NAMALWA (cell line): Measurements from ENCODE around the gene ZNF700.
"Not testable (repeated sequence)": the region's sequence is repeated elsewhere in the genome, so short reads cannot be mapped to it uniquely, and the experiment has no call there.

Source experiments
- DNase-seq: peaks from one replicate; pipeline ENCODE4 v3.0.0-alpha.2; 2015; ENCODE audit warnings: low spot score

ZNF700 gene

DNA sequence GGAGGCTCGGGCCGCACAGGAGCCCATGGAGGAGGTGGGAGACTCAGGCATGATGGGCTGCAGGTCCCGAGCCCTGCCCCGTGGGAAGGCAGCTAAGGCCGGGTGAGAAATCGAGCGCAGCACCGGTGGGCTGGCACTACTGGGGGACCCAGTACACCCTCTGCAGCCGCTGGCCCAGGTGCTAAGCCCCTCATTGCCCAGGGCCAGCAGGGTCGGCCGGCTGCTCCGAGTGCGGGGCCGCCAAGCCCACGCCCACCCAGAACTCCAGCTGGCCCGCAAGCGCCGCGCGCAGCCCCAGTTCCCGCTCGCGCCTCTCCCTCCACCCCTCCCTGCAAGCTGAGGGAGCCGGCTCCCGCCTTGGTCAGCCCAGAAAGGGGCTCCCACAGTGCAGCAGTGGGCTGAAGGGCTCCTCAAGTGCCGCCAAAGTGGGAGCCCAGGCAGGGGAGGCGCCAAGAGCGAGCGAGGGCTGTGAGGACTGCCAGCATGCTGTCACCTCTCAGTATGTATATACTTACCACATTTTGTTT, 16.5 kb downstream of the ZNF700 start:
- DNase-seq: not testable (repeated sequence)

GRCh38 chr19:11942008-11942842, 17.3 kb downstream of the ZNF700 start:
- DNase-seq: no peak

DNA sequence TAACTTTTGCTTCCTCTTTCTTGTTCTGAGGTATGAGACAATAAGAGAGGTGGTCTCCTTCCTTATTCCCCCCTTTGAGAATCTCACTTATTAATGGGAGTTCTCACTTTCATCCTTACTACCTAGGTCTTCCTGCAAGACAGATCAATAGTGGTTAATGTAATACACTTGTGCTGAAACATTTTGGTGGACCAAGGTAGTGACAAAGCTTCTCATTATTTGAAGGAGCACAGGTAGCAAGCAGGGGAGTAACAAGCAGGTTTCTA, 17.9 kb downstream of the ZNF700 start:
- DNase-seq: no peak

DNA sequence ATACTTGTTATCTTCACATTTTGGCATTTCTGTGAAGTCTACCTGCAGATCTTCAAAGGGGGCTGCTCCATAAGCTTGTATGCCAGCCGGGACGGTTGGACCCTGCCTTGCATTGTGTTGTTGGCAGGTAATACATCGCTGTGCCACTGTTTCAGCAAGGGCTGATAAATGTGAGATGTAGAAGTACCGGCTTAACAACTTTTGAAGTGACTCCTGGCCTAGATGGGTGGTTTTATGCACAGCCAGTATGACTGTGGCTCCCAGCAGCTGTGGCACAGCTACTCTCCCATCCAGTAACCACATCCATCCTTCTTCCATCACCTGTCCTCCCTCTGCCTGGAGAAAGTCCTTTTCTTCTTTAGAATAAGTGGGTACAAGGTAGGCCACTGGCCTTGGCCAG, 19.7 kb downstream of the ZNF700 start:
- no peak for DNase-seq

DNA sequence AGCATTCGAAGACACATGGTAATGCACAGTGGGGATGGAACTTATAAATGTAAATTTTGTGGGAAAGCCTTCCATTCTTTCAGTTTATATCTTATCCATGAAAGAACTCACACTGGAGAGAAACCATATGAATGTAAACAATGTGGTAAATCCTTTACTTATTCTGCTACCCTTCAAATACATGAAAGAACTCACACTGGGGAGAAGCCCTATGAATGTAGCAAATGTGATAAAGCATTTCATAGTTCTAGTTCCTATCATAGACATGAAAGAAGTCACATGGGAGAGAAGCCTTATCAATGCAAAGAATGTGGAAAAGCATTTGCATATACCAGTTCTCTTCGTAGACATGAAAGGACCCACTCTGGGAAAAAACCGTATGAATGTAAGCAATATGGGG, 23.7 kb downstream of the ZNF700 start:
- peak; percentile 14 for DNase-seq

GRCh38 chr19:11949201-11949600, 24.3 kb downstream of the ZNF700 start:
- DNase-seq: peak; percentile 16

GRCh38 chr19:11949614-11950080, 24.7 kb downstream of the ZNF700 start:
- not testable (repeated sequence) for DNase-seq

DNA sequence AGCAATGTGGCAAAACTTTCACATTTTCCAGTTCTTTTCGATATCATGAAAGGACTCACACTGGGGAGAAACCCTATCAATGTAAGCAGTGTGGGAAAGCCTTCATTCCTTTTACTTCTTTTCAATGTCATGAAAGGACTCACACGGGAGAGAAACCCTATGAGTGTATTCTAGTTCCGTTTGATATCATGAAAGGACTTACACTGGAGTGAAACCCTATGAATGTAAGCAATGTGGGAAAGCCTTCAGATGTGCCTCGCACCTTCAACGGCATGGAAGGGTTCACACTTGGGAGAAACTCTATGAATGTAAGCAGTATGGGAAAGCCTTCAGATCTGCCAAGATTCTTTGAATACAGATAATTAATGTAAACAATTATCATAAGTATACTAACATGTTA, 25.4 kb downstream of the ZNF700 start:
- DNase-seq: no peak

GRCh38 chr19:11963566-11964355, 38.9 kb downstream of the ZNF700 start:
- peak; percentile 83 for DNase-seq

- no peak for DNase-seq
Observed at GRCh38 chr19:11964496-11964857, 39.6 kb downstream of the ZNF700 start.

DNA sequence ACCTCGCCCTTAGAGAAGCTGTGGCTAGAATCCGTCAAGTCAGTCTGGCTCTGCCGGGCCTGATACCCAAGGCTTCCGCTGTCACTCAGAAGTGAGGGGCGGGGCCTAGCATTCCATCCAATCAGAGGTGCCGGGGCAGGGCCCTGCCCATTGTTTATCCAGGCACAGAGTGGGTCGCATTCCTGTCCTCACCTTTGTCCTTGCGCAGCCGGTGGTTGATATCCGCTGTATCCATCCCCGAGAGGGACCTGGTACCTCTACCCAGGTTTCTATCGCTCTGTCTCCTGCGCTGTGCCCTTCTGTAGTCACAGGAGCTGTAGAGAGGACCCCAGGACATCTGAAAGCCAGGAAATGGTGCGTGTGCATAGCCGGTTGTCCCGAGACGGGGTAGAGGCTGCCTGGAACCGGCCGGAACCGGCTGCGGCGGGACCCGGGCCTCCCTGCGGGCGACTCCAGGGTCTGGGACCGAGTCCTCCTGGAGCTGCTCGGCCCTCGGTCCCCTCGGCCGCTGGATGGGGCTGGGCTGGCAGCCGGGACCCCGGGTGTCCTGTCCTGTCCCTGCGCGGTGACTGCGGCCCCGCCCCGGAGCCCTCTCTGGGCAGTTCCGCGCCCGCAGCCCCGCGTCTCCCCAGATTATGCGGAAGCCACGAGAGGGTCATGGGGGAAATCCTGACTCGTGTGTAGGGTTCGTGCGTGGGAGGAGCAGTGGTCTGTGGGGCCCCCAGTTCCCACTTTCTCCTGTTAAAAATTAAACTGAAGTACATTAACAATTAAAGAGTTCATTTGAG, 40.1 kb downstream of the ZNF700 start, which contains the start of gene ZNF763:
Gene ZNF763, plus strand, starts transcription at position 183 of the 788 bp plus-strand sequence. Its CDS starts 169 bp downstream, at position 352.
- DNase-seq: peak; percentile 95

DNA sequence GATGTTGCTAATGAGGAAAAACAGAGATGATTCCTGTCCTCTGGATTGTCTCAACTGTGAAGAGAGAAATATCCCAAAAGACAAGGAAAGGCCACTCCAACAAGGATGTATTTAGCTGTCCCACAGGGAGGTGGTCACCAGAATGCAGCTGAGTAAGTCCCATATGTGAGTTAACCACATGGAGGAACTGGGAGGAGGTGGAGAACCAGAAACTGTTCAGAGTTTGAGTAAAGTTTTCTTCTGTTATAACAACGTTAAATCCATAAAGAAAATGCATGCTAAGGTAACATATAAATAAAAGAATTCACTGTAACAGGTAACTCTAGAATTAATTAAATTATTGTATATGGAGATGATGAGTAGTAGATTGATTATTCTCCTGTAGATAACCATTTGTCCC, 45.3 kb downstream of the ZNF700 start:
- DNase-seq: no peak

- no peak for DNase-seq
Observed at GRCh38 chr19:11971041-11971440, 46.1 kb downstream of the ZNF700 start.

GRCh38 chr19:11973019-11973810, 48.3 kb downstream of the ZNF700 start:
- no peak for DNase-seq

DNA sequence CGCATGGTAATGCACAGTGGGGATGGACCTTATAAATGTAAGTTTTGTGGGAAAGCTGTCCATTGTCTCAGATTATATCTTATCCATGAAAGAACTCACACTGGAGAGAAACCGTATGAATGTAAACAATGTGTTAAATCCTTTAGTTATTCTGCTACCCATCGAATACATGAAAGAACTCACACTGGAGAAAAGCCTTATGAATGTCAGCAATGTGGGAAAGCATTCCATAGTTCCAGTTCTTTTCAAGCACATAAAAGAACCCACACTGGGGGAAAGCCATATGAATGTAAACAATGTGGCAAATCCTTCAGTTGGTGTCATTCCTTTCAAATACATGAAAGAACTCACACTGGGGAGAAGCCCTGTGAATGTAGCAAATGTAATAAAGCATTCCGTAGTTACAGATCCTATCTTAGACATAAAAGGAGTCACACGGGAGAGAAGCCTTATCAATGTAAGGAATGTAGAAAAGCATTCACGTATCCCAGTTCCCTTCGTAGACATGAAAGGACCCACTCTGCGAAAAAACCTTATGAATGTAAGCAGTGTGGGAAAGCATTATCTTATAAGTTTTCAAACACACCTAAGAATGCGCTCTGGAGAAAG, 53.7 kb downstream of the ZNF700 start:
- DNase-seq: no peak

- no peak for DNase-seq
Observed at GRCh38 chr19:11979527-11979926, 54.6 kb downstream of the ZNF700 start.

GRCh38 chr19:11982526-11982925, 57.6 kb downstream of the ZNF700 start:
- DNase-seq: no peak

GRCh38 chr19:11984986-11985385, 60.1 kb downstream of the ZNF700 start:
- DNase-seq: peak; percentile 73

DNA sequence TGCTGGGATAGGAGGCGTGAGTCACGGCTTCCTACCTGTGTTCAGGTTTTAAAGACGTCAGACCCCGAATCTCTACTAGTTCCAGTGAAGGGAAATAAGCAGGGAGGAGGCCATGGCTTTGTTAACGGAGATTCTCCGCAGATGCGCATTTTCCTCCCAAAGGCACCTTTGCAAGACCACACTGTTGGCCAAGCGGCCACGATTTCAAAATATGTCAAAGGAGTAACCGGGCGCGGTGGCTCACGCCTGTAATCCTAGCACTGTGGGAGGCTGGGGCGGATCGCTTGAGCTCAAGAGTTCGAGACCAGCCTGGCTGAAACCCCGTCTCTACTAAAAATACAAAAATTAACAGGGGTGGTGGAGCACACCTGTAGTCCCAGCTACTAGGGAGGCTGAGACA, 61.8 kb downstream of the ZNF700 start:
- no peak for DNase-seq

DNA sequence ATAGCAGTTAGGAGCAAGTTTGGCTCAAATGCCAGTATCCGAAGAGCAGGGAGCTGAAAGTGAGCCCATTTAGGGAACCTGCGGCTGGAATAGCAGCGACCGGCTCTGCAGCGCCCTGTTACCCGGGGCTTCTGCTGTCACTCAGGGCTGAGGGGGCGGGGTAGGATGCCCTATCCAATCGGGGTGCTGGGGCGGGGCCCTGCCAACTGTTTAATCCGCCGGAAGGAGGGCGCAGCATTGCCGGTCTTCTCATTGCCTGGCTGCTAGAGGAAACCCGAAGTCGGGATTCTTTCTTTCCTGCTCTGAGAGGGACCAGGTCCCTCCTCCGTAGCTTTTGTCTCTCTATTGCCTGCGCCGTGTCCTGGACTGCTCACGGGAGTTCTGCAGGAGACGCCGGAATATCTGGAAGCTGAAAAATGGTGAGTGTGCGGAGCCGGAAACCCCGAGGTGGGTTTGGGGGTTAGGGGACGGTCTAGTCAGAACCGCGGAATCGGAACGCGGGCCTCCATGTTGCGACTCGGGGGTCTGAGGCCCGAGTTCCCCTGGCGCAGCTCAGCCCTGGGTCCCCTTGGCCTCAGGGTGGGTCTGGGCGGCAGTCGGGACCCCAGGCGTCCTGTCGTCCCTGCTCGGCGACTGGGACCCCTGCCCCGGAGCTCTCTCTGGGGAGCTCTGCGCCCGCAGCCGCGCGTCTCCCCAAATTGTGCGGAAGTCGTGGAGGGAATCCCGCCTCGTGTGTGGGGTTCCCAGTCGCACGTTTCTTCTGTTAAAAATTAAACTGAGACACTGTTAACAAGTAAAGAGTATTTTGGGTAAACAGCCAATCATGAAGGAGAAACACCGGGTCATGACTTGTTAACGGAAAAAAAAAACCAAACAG, 62.7 kb downstream of the ZNF700 start:
- DNase-seq: peak; percentile 95
